Omental fat pad (tissue), 4 donors: ENCODE results near the gene EIF3K. TPM values are rescaled to one million over a fixed set of nuclear protein-coding genes. Genes with fewer than 3 reads are reported as not detected.
A peak's percentile ranks its signal among the peaks of the same experiment; 100 is the strongest.
"Not testable (repeated sequence)": the region's sequence is repeated elsewhere in the genome, so short reads cannot be mapped to it uniquely, and the experiment has no call there.

Source experiments
- ATAC-seq: fragments of 150-250 bp; one replicate; pipeline ENCODE4 v1.9.1; 2016; ENCODE audit warnings: mild to moderate bottlenecking, moderate library complexity; ENCODE audit not compliant: low FRiP score
- DNase-seq: peaks from one replicate; pipeline ENCODE4 v3.0.0-alpha.2; 2019; ENCODE audit warnings: low spot score
- total RNA-seq, 4 donors: library from RNA; depleted of rRNA; stranded (reverse); fragments of >200 nt; gene quantifications; one replicate each; pipeline ENCODE4 v1.1.0, GENCODE V29; 2016
- TF ChIP-seq, protein P1 (sequence below), 3 donors: fragments of 450-650 bp; IDR thresholded peaks; one replicate each; pipeline ENCODE4 v1.5.1; 2016 to 2017; ENCODE audit warnings: antibody characterized with exemption in 3 of 3, mild to moderate bottlenecking in 3 of 3, moderate library complexity in 2 of 3

EIF3K gene
- total RNA-seq, 4 donors from 2014 or later: 364 to 556 (median 476) TPM

DNA sequence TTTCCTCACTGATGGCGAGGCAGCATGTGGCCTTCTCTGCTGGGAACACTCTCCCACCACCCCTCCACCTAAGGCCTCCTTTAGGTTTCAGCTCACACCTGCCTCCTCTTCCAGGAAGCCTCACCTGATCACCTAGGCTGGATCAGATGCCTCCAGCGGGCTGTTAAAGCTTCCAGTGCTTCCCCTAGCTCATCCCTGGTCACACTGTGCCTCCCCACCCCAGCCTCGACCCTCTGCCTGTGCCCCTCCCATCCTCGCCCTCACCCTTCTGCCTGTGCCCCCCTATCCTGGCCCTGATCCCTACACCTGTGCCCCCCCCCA, 35.0 kb upstream of the EIF3K start:
- no peak for DNase-seq

DNA sequence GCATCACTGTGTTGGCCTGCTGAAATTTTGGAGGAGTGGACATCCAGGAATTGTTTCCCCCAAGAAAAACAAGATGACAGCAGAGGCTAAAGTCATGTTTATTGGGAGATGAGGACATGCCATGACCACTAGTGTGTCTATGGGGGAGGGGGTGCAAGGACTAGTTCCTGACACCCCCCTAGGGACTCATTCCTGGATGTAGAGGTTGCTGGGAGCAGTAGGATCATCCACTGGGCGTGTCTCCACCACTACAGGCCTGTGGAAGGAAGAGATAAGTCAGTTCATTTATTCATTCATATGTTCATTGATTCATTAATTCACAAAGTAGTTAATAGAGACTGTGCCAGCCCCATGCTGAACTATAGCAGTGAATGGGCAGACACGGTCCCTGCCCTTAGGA, 31.4 kb upstream of the EIF3K start:
- DNase-seq (no peak), ATAC-seq (no peak)
- TF ChIP-seq, protein P1, sequence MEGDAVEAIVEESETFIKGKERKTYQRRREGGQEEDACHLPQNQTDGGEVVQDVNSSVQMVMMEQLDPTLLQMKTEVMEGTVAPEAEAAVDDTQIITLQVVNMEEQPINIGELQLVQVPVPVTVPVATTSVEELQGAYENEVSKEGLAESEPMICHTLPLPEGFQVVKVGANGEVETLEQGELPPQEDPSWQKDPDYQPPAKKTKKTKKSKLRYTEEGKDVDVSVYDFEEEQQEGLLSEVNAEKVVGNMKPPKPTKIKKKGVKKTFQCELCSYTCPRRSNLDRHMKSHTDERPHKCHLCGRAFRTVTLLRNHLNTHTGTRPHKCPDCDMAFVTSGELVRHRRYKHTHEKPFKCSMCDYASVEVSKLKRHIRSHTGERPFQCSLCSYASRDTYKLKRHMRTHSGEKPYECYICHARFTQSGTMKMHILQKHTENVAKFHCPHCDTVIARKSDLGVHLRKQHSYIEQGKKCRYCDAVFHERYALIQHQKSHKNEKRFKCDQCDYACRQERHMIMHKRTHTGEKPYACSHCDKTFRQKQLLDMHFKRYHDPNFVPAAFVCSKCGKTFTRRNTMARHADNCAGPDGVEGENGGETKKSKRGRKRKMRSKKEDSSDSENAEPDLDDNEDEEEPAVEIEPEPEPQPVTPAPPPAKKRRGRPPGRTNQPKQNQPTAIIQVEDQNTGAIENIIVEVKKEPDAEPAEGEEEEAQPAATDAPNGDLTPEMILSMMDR (IDR thresholded peaks at IDR 0.05): no peak

More for the DNA sequence above, 35.0 kb upstream of the EIF3K start:
- TF ChIP-seq, protein P1 (IDR thresholded peaks at IDR 0.05): no peak
- ATAC-seq: no peak

DNA sequence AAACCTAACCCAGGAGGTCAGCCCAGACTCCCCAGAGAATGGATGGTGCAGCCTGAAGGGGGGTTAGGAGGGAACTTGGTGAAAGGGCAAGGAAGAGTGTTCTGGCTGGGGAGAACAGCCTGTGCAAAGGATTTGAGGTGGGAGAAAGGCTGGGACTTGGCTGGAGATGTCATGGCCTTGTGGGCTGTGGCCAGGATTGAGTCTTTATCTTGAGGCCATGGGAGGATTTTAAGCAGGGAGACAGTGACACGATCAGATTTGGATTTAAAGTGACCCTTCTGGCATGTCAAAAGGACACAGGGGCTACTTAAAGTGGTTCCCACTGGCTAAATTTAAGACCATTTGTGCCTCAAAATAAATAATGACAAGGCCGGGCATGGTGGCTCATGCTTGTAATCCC, 30.9 kb upstream of the EIF3K start:
- ATAC-seq: no peak
- TF ChIP-seq, protein P1 (IDR thresholded peaks at IDR 0.05): no peak
- DNase-seq: no peak

DNA sequence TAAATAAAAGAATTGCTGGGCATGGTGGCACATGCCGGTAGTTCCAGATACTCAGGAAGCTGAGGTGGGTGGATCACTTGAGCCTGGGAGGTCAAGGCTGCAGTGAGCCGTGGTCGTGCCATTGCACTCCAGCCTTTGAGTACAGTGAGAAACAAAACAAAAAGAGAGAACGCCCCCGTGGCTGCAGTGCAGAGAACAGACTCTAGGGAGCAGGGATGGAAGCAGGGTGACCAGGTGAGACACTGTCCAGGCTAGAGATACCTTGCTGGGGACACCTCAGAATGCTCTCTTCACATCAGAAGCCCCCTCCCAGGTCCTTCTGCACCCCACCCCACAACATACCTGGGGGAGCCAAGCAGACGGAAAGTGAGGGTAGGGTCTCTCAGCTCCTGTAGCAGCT, 26.0 kb upstream of the EIF3K start:
- ATAC-seq (no peak), DNase-seq (no peak)
- TF ChIP-seq, protein P1 (IDR thresholded peaks at IDR 0.05): no peak

DNA sequence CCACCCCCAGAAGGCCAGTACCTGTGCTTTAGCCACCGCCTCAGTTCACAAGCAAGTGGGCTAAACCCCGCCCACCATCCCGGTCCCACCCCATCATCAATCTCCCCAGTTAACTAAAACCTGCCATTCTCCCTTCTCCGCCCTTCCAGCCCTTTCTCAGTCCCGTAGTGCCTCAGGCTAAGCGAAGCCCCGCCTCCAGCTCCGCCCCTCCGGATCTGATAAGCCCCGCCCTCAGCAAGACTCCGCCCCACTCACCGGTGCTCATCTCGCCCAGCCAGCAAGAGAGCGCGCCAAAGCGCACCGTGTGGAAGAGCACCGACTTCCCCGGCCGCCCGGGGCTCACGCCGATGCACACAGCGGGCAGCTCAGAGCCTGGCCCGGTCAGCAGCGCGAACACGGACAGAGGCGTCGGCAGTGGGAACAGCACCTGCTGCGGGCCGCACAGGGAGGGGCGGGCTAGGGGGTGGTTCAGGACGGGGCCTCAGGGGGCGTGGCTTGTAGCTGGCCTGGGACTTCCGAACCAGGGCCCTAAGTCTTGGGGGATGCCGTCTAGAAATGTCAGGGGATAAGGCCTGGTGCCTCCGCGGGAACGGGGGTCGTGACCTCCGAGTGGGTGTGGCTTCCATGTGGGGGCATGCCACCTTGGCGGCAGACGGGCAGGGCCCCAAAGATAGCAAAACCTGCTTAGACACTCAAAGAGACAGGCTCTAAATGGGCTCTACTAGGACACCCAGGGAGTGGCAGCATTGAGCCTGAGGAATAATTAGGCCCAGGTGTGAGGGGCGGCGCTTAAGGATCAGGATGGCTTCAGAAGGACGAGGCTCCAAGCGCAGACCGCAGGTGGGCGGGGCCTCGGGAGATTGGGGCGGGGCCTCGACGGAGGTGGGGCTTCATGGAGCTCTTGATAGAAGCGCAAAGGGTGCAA, 22.7 kb upstream of the EIF3K start:
- DNase-seq (no peak), ATAC-seq (peak; percentile 23)
- TF ChIP-seq, protein P1 (IDR thresholded peaks at IDR 0.05): no peak

DNA sequence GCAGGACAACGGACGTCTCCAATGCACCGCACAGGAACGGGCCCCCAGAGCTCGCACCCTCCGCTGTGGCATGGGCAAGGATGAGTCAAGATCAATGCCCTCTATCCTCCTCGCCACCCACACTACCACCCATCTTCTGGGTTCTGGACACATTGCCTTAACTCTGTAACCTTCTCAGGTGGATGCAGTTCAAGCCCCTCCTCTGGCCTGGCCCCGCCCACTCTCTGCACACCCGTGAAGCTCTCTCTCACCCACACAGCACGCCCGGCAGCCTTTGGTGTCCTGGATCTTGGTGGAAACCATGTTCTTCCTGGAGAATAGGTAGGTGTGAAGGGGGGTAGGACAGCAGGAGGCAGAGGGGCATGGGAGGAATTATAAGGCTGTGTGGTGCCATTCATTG, 21.9 kb upstream of the EIF3K start:
- no peak for DNase-seq
- ATAC-seq: no peak
- TF ChIP-seq, protein P1 (IDR thresholded peaks at IDR 0.05): no peak

DNA sequence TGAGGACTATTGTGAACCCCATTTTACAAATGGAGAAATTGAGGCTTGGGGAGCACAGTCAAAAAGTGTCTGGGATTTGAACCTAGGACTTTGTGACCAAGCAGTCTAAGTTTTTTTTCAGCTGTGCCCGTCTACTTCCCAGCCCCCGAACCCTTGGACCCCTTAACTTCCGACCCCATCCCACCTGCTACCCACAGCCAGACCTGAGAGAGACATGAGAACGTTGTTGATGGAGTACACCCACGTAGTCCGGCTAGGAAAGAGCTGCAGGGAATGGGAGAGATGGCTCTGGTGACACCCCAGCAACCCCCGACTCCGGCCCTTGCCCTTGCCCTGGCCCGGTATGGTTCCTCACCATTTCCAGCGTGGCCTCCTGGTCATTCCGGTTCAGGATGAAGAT, 19.3 kb upstream of the EIF3K start:
- no peak for ATAC-seq
- TF ChIP-seq, protein P1 (IDR thresholded peaks at IDR 0.05): no peak
- no peak for DNase-seq

DNA sequence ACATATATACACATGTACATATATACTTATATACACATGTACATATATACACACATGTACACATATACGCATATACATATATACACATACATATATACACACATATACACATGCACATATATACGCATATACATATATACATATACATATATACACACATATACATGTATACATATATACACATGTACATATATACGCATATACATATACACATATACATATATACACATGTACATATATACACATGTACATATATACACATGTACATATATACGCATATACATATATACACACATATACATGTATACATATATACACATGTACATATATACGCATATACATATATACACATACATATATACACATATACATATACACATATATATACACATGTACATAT, 16.1 kb upstream of the EIF3K start:
- ATAC-seq, DNase-seq: not testable (repeated sequence)
